ENCODE measurements around the gene MYADML2.

MYADML2 gene

GRCh38 chr17:81928544-81929252, 18.3 kb downstream of the MYADML2 start:
- Histone ChIP-seq H4K20me1 (ENCODE audit: low read depth, low read length) (no peaks in the 10 kb centered on the region), H3F3A (ENCODE audit: insufficient read depth) (peaks cover 24% of the 10 kb centered on the region), H3K4me2 (ENCODE audit: low read depth, low read length, poor library complexity, severe bottlenecking) (peak overlapping the region; percentile 64), H3K27me3 (ENCODE audit: low read length) (no peaks in the 10 kb centered on the region), H3K9me3 (ENCODE audit: insufficient read depth, low read length) (no peaks in the 10 kb centered on the region), H3K79me2 (ENCODE audit: insufficient read depth, low read length) (peaks cover 34% of the 10 kb centered on the region), H3K9ac (ENCODE audit: low read length) (peak overlapping the region; percentile 71), H3K9me2 (replicated peaks; ENCODE audit: insufficient read depth, low read length) (no peaks in the 10 kb centered on the region), H3K27ac (ENCODE audit: low read depth, low read length) (peak overlapping the region; percentile 61), H3K36me3 (ENCODE audit: low read length) (no peaks in the 10 kb centered on the region), H3K4me3 (ENCODE audit: insufficient read depth, low read length, poor library complexity, severe bottlenecking) (peak overlapping the region; percentile 72), H2AFZ (ENCODE audit: low read depth, low read length, severe bottlenecking) (no peak overlapping the region)
- TF ChIP-seq CTCF (IDR thresholded peaks at IDR 0.05; ENCODE audit: insufficient read depth, low read length, poor library complexity, severe bottlenecking), result no peak
- no peak for TF ChIP-seq EZH2phosphoT487 (conservative IDR thresholded peaks at IDR 0.05; ENCODE audit: low read length)

- peak within 1 kb of the TSS; percentile 86 for H3K27ac ChIP-seq (ENCODE audit: low read depth, low read length)
- H3K4me2 ChIP-seq (ENCODE audit: low read depth, low read length, poor library complexity, severe bottlenecking), result peak within 1 kb of the TSS; percentile 71
Observed at GRCh38 chr17:81927653-81928543, 19.1 kb downstream of the MYADML2 start, which contains the start of gene MAFG. Gene MAFG, minus strand, starts transcription at chr17:81927735. Its CDS starts 4,550 bp downstream, at chr17:81923185.

GRCh38 chr17:81927152-81927652, 19.8 kb downstream of the MYADML2 start:
- H3K9me2 ChIP-seq (replicated peaks; ENCODE audit: insufficient read depth, low read length), result no peaks in the 10 kb centered on the region
- H3K79me2 ChIP-seq (ENCODE audit: insufficient read depth, low read length), result peaks cover 42% of the 10 kb centered on the region
- peaks cover 18% of the 10 kb centered on the region for H3F3A ChIP-seq (ENCODE audit: insufficient read depth)
- peak overlapping the region; percentile 71 for H3K4me2 ChIP-seq (ENCODE audit: low read depth, low read length, poor library complexity, severe bottlenecking)
- no peaks in the 10 kb centered on the region for H4K20me1 ChIP-seq (ENCODE audit: low read depth, low read length)
- H3K27ac ChIP-seq (ENCODE audit: low read depth, low read length), result peak overlapping the region; percentile 86
- peak overlapping the region; percentile 93 for H3K9ac ChIP-seq (ENCODE audit: low read length)
- H3K36me3 ChIP-seq (ENCODE audit: low read length), result no peaks in the 10 kb centered on the region
- H3K4me3 ChIP-seq (ENCODE audit: insufficient read depth, low read length, poor library complexity, severe bottlenecking), result peak overlapping the region; percentile 92
- TF ChIP-seq CTCF (IDR thresholded peaks at IDR 0.05; ENCODE audit: insufficient read depth, low read length, poor library complexity, severe bottlenecking), result no peak
- TF ChIP-seq EZH2phosphoT487 (conservative IDR thresholded peaks at IDR 0.05; ENCODE audit: low read length), result no peak
- H3K9me3 ChIP-seq (ENCODE audit: insufficient read depth, low read length), result no peaks in the 10 kb centered on the region
- no peaks in the 10 kb centered on the region for H3K27me3 ChIP-seq (ENCODE audit: low read length)
- no peak overlapping the region for H2AFZ ChIP-seq (ENCODE audit: low read depth, low read length, severe bottlenecking)

More at GRCh38 chr17:81927653-81928543, 19.1 kb downstream of the MYADML2 start, which contains the start of gene MAFG:
- TF ChIP-seq CTCF (IDR thresholded peaks at IDR 0.05; ENCODE audit: insufficient read depth, low read length, poor library complexity, severe bottlenecking), result peak; percentile 88
- no peak for TF ChIP-seq EZH2phosphoT487 (conservative IDR thresholded peaks at IDR 0.05; ENCODE audit: low read length)
- no peaks in the 10 kb centered on the region for H3K9me2 ChIP-seq (replicated peaks; ENCODE audit: insufficient read depth, low read length)
- peaks cover 40% of the 10 kb centered on the region for H3K79me2 ChIP-seq (ENCODE audit: insufficient read depth, low read length)
- peak within 1 kb of the TSS; percentile 93 for H3K9ac ChIP-seq (ENCODE audit: low read length)
- H3K9me3 ChIP-seq (ENCODE audit: insufficient read depth, low read length), result no peaks in the 10 kb centered on the region
- no peaks in the 10 kb centered on the region for H3K27me3 ChIP-seq (ENCODE audit: low read length)
- peak within 1 kb of the TSS; percentile 92 for H3K4me3 ChIP-seq (ENCODE audit: insufficient read depth, low read length, poor library complexity, severe bottlenecking)
- H3F3A ChIP-seq (ENCODE audit: insufficient read depth), result peaks cover 21% of the 10 kb centered on the region
- H4K20me1 ChIP-seq (ENCODE audit: low read depth, low read length), result no peaks in the 10 kb centered on the region
- H2AFZ ChIP-seq (ENCODE audit: low read depth, low read length, severe bottlenecking), result peak within 1 kb of the TSS; percentile 50
- H3K36me3 ChIP-seq (ENCODE audit: low read length), result no peaks in the 10 kb centered on the region

Measured in SU-DHL-6 (cell line).